Hepatocyte (in vitro differentiated cells): Measurements from ENCODE around the gene NUDT4. TPM values are rescaled to one million over a fixed set of nuclear protein-coding genes. Genes with fewer than 3 reads are reported as not detected.
"Not testable (repeated sequence)": the region's sequence is repeated elsewhere in the genome, so short reads cannot be mapped to it uniquely, and the experiment has no call there.

Experiments used
- DNase-seq: peaks from one replicate; pipeline ENCODE4 v3.0.0-alpha.2; 2016; ENCODE audit warnings: low spot score
- H2AFZ ChIP-seq: fragments of 200-600 bp; sonication (generic); 2 replicates; pipeline ENCODE4 v1.6.0; 2016; ENCODE audit warnings: antibody characterized with exemption, mild to moderate bottlenecking
- H3K27ac ChIP-seq: fragments of 200-600 bp; sonication (generic); 2 replicates; pipeline ENCODE4 v1.5.1; 2016; ENCODE audit warnings: mild to moderate bottlenecking
- H3K27me3 ChIP-seq: fragments of 200-600 bp; sonication (generic); 2 replicates; pipeline ENCODE4 v1.6.1; 2016
- H3K36me3 ChIP-seq: fragments of 200-600 bp; sonication (generic); replicated peaks from 2 replicates; pipeline ENCODE4 v1.5.1; 2016; ENCODE audit warnings: low read depth; ENCODE audit not compliant: insufficient read depth
- H3K4me1 ChIP-seq: fragments of 200-600 bp; sonication (generic); 2 replicates; pipeline ENCODE4 v1.5.1; 2016; ENCODE audit warnings: mild to moderate bottlenecking, moderate library complexity; ENCODE audit not compliant: insufficient read depth
- H3K4me2 ChIP-seq: fragments of 200-600 bp; sonication (generic); 2 replicates; pipeline ENCODE4 v1.6.0; 2016
- H3K4me3 ChIP-seq: fragments of 200-600 bp; sonication (generic); 2 replicates; pipeline ENCODE4 v1.5.1; 2016; ENCODE audit warnings: mild to moderate bottlenecking
- H3K79me2 ChIP-seq: fragments of 200-600 bp; sonication (generic); 2 replicates; pipeline ENCODE4 v1.6.0; 2017; ENCODE audit warnings: mild to moderate bottlenecking
- H3K9me2 ChIP-seq: fragments of 200-600 bp; sonication (generic); replicated peaks from 2 replicates; pipeline ENCODE4 v1.6.0; 2017; ENCODE audit warnings: mild to moderate bottlenecking; ENCODE audit not compliant: insufficient read depth
- H3K9me3 ChIP-seq: fragments of 200-600 bp; sonication (generic); 2 replicates; pipeline ENCODE4 v1.5.1; 2016; ENCODE audit warnings: low read depth, mild to moderate bottlenecking
- H4K20me1 ChIP-seq: fragments of 200-600 bp; sonication (generic); 2 replicates; pipeline ENCODE4 v1.6.0; 2016; ENCODE audit warnings: mild to moderate bottlenecking; ENCODE audit not compliant: insufficient read depth, poor library complexity, severe bottlenecking
- CTCF ChIP-seq: fragments of 200-600 bp; sonication (generic); IDR thresholded peaks from 2 replicates; pipeline ENCODE4 v1.5.1; 2016; ENCODE audit warnings: antibody characterized with exemption, mild to moderate bottlenecking; ENCODE audit not compliant: poor library complexity
- EZH2 ChIP-seq: fragments of 200-600 bp; sonication (generic); IDR thresholded peaks from 2 replicates; pipeline ENCODE4 v1.6.1; 2016; ENCODE audit warnings: antibody characterized with exemption, mild to moderate bottlenecking, borderline replicate concordance
- EZH2phosphoT487 ChIP-seq: fragments of 200-600 bp; sonication (generic); IDR thresholded peaks from one replicate; pipeline ENCODE4 v1.6.1; 2018; ENCODE audit warnings: antibody characterized with exemption, mild to moderate bottlenecking, low read depth, moderate library complexity; ENCODE audit not compliant: unreplicated experiment, severe bottlenecking
- WGBS: methylation state at CpG from one replicate; pipeline ENCODE4 v1.1.6; 2016; ENCODE audit warnings: low lambda C conversion rate; ENCODE audit errors: missing lambda C conversion rate; 5-methylcytosine and 5-hydroxymethylcytosine counted together
- polyA plus RNA-seq: library from polyadenylated mRNA; unstranded; fragments of >200 nt; fragmentation: Nextera tagmentation; extraction: Ambion mirVana; gene quantifications from 2 replicates; pipeline ENCODE4 v1.2.1, GENCODE V29; 2016
- total RNA-seq: library from RNA; depleted of rRNA; stranded (reverse); fragments of >200 nt; gene quantifications from 2 replicates; pipeline ENCODE4 v1.2.3, GENCODE V29; 2014

Gene NUDT4
- total and polyA plus RNA-seq, 2 experiments from 2014 or later: 151 to 243 TPM

- no peak overlapping the region for H2AFZ ChIP-seq
Measured at GRCh38 chr12:93407054-93407962, 29.6 kb downstream of the NUDT4 start.

GRCh38 chr12:93407963-93408283 is 30.2 kb downstream of the NUDT4 start:
- WGBS: 88% methylated on average over 2 of the region's 2 CpGs
- Histone ChIP-seq H3K9me3 (no peaks in the 10 kb centered on the region), H3K4me2 (no peak overlapping the region), H3K9me2 (no peaks in the 10 kb centered on the region), H3K4me1 (no peaks in the 10 kb centered on the region), H3K36me3 (peaks cover 6% of the 10 kb centered on the region), H3K27ac (no peak overlapping the region), H3K27me3 (no peaks in the 10 kb centered on the region), H3K4me3 (no peak overlapping the region), H4K20me1 (no peaks in the 10 kb centered on the region), H3K79me2 (peaks cover 30% of the 10 kb centered on the region), H2AFZ (no peak overlapping the region)
- TF ChIP-seq CTCF (no peak), EZH2phosphoT487 (no peak), EZH2 (no peak)
- DNase-seq: no peak

More at GRCh38 chr12:93407054-93407962, 29.6 kb downstream of the NUDT4 start:
- peak overlapping the region; percentile 13 for H3K27ac ChIP-seq
- no peaks in the 10 kb centered on the region for H3K9me3 ChIP-seq
- WGBS: 82% methylated on average over 6 of the region's 6 CpGs
- H4K20me1 ChIP-seq: no peaks in the 10 kb centered on the region
- TF ChIP-seq EZH2phosphoT487 (no peak), EZH2 (no peak), CTCF (no peak)
- no peaks in the 10 kb centered on the region for H3K9me2 ChIP-seq
- no peak overlapping the region for H3K4me2 ChIP-seq
- H3K4me1 ChIP-seq: no peaks in the 10 kb centered on the region
- H3K27me3 ChIP-seq: no peaks in the 10 kb centered on the region
- no peak for DNase-seq
- H3K4me3 ChIP-seq: no peak overlapping the region
- H3K36me3 ChIP-seq: peaks cover 6% of the 10 kb centered on the region
- peaks cover 25% of the 10 kb centered on the region for H3K79me2 ChIP-seq

GRCh38 chr12:93408813-93409212 is 31.1 kb downstream of the NUDT4 start:
- TF ChIP-seq EZH2 (no peak), CTCF (no peak), EZH2phosphoT487 (no peak)
- H3K4me1 ChIP-seq: no peaks in the 10 kb centered on the region
- H3K4me3 ChIP-seq: no peak overlapping the region
- no peak overlapping the region for H3K4me2 ChIP-seq
- no peaks in the 10 kb centered on the region for H3K9me3 ChIP-seq
- peaks cover 3% of the 10 kb centered on the region for H4K20me1 ChIP-seq
- H3K27ac ChIP-seq: no peak overlapping the region
- peaks cover 6% of the 10 kb centered on the region for H3K36me3 ChIP-seq
- H2AFZ ChIP-seq: no peak overlapping the region
- no peaks in the 10 kb centered on the region for H3K9me2 ChIP-seq
- no peaks in the 10 kb centered on the region for H3K27me3 ChIP-seq
- H3K79me2 ChIP-seq: peaks cover 39% of the 10 kb centered on the region
- no peak for DNase-seq

GRCh38 chr12:93409343-93410187 is 31.8 kb downstream of the NUDT4 start:
- not testable (repeated sequence) for H4K20me1 ChIP-seq, H3K9me3 ChIP-seq, DNase-seq, H3K36me3 ChIP-seq, H3K4me3 ChIP-seq, H3K9me2 ChIP-seq, H3K27ac ChIP-seq, H3K4me1 ChIP-seq, H3K27me3 ChIP-seq, H2AFZ ChIP-seq, H3K4me2 ChIP-seq
- H3K79me2 ChIP-seq: peaks cover 46% of the 10 kb centered on the region
- 80% methylated on average over 4 of the region's 4 CpGs for WGBS

GRCh38 chr12:93411060-93411459 is 33.3 kb downstream of the NUDT4 start:
- H3K27ac ChIP-seq, H3K9me3 ChIP-seq, H3K4me2 ChIP-seq, H3K4me1 ChIP-seq, H3K36me3 ChIP-seq, H3K27me3 ChIP-seq, H3K9me2 ChIP-seq, H2AFZ ChIP-seq, DNase-seq, H3K4me3 ChIP-seq: not testable (repeated sequence)
- H3K79me2 ChIP-seq: peaks cover 61% of the 10 kb centered on the region
- peaks cover 10% of the 10 kb centered on the region for H4K20me1 ChIP-seq
- 76% methylated on average over 6 of the region's 6 CpGs for WGBS

GRCh38 chr12:93412396-93412795 is 34.7 kb downstream of the NUDT4 start:
- 93% methylated on average over 8 of the region's 8 CpGs for WGBS
- H2AFZ ChIP-seq, H3K36me3 ChIP-seq, H3K4me1 ChIP-seq, DNase-seq, H3K9me2 ChIP-seq, H3K4me2 ChIP-seq, H3K4me3 ChIP-seq, H3K9me3 ChIP-seq, H3K27ac ChIP-seq, H3K27me3 ChIP-seq: not testable (repeated sequence)
- H4K20me1 ChIP-seq: peaks cover 18% of the 10 kb centered on the region
- H3K79me2 ChIP-seq: peaks cover 75% of the 10 kb centered on the region
